Aortic smooth muscle cell (primary cell): ENCODE data around the gene TMC5. TPM values are rescaled to one million over a fixed set of nuclear protein-coding genes. Genes with fewer than 3 reads are reported as not detected.

ENCODE experiments used
- total RNA-seq: library from RNA; depleted of rRNA; stranded (reverse); fragments of >200 nt; gene quantifications from 2 replicates; pipeline ENCODE4 v1.2.3, GENCODE V29; 2014

Gene TMC5, protein sequence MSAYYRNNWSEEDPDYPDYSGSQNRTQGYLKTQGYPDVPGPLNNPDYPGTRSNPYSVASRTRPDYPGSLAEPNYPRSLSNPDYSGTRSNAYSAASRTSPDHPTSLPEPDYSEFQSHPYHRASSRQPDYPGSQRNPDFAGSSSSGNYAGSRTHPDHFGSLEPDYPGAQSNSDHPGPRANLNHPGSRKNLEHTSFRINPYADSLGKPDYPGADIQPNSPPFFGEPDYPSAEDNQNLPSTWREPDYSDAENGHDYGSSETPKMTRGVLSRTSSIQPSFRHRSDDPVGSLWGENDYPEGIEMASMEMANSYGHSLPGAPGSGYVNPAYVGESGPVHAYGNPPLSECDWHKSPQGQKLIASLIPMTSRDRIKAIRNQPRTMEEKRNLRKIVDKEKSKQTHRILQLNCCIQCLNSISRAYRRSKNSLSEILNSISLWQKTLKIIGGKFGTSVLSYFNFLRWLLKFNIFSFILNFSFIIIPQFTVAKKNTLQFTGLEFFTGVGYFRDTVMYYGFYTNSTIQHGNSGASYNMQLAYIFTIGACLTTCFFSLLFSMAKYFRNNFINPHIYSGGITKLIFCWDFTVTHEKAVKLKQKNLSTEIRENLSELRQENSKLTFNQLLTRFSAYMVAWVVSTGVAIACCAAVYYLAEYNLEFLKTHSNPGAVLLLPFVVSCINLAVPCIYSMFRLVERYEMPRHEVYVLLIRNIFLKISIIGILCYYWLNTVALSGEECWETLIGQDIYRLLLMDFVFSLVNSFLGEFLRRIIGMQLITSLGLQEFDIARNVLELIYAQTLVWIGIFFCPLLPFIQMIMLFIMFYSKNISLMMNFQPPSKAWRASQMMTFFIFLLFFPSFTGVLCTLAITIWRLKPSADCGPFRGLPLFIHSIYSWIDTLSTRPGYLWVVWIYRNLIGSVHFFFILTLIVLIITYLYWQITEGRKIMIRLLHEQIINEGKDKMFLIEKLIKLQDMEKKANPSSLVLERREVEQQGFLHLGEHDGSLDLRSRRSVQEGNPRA
- total RNA-seq = 0.12 and 0.79 TPM in 2 replicates

DNA sequence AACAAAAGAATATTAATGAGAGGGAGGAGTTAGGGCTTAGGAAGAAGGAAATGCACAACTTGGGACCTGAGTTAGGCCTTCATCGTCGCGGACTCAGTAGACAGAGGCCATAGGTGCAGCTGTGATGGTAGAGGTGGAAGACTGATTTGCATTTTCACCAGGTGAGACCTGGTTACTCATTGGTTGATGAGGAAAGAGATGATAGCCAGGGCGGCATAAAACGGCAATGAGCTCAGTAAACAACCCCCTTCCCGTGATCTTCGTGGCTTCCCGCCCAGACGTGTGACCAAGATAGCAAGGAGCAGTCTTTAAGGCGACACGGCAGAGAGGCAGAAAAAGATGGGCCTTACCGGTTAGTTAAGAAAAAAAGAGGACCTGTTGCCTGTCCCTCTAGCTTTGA is at the start of gene TMC5:
TSS of gene TMC5 (plus strand) at position 244 of the 400 bp plus-strand sequence. CDS start 22,156 bp downstream, outside the sequence.

DNA sequence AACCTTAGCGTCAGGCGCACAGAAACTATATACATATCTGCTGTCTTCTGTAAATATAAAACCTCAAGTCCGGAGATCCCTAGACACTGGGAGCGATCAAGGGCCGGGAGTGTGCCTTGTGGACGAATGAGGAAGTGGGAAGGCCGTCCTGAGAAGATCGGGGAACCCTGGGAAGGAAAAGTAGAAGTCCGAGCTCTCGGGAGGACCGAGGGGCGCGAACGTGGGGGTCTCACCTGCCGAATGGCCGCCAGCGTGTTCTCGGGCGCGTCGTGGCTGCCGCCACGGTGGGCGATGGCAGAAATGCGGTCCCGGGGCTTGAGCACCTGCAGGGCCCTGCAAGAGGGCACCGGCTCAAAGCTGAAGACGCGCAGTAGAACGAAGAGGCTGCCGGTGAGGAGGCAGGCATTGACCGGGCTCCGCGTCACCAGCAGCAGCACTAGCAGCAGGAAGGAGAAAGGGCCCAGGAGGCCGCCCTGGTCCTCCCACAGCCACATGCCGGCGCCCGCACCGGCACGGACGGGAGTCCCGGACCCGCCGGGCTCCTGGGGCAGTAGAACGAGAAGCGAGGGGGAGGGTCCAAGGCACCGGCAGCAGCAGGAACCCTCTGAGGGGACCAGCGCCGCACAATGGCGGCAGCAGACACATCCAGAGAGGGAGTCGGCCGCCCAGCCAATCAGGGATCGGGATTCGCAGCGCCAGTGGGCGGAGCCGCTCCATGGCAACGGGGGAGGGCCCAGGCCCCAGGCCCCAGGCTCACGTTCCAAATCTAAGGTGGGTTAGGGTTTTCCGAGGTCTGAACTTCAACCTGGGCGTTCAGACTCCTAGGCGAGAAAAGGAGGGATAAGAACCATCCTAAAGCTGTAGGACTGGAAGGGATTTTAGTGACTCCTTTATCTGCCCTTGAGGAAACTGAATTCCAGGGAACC is 104.1 kb downstream of the TMC5 start, which contains the start of gene GDE1:
TSS of gene GDE1 (minus strand) at position 628 of the 926 bp plus-strand sequence. CDS start at position 494, 134 bp downstream.

DNA sequence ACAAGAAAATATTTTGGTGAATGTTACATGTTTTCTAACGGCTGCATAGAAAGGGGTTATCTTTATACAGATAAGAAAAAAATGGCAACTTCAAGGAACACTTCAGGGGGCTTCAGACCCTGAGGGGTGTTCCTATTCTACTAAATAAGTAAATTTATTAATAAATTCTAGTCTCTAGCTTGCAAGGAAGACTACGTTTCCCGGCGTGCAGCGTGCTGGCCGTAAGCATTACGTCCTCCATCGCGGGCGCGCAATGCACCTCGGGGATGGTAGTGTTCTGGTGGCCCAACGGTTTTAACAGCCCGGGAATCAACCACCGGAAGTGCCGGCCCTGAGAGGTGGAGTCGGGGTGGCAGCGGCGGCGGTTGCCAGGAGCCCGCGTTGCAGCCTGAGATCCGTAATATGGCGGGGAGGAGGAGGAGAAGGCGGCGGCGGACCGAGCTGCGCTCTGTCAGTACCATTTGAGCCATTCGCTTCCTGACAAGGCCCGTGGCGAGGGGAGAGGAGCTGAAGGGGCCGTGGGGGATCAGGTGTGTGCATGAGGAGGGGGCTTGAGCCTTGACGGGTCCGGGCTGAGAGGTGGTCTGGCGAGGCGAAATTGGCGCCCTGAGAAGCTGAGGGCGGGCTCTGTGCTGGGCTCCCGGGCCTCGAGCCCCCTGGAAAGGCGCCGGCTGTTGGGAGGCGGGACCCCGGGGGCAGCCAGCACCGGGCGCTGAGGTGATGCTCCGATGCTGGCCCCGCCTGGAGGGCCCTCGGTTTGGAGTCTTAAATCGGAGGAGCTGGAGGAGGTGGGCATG is 106.1 kb downstream of the TMC5 start, which contains the start of gene CCP110:
TSS of gene CCP110 (plus strand) at position 384 of the 797 bp plus-strand sequence. CDS start 3,940 bp downstream, outside the sequence.

Other genes with a start within 250 kb of the TMC5 start
- gene SYT17, start 249.6 kb upstream of the TMC5 start, total RNA-seq = 0.26 and 0.50 TPM in 2 replicates
- not detected in 2 replicates for gene CLEC19A, start 132.2 kb upstream of the TMC5 start, total RNA-seq
- 66.7 and 67.8 TPM in 2 replicates for gene GDE1, start 104.2 kb downstream of the TMC5 start, total RNA-seq
- 10.9 and 11.8 TPM in 2 replicates for gene CCP110, start 106.1 kb downstream of the TMC5 start, total RNA-seq
- gene VPS35L, start 137.8 kb downstream of the TMC5 start, total RNA-seq = 40.3 and 50.6 TPM in 2 replicates